IPS-NIHi7 (cell line): ENCODE results near the gene TFAP2C.
"Not testable (repeated sequence)": the region's sequence is repeated elsewhere in the genome, so short reads cannot be mapped to it uniquely, and the experiment has no call there.

ENCODE experiments used
- DNase-seq: peaks from one replicate; pipeline ENCODE4 v3.0.0; 2012; ENCODE audit warnings: mixed read lengths; ENCODE audit errors: extremely low spot score

The TFAP2C gene

DNA sequence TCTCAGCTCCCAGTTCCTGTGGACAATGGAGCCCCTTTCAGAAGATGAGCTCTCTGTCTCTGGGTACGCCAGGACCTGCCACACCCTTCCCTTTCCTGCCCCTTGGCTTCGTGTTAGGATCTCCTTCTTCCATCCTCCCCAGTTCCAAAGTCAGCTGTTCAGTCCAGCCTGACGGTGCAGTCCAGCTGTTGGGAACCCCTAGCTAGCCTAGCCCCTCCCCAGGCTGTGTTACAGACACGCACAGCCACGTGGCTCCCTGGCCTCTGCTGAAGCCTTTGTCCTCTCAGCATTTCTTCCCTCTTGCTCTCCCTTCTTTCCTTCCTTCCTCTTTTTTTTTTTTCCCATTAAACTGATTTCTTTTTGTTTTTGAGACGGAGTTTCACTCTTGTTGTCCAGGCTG lies 12.4 kb upstream of the TFAP2C start:
- DNase-seq, result no peak

DNA sequence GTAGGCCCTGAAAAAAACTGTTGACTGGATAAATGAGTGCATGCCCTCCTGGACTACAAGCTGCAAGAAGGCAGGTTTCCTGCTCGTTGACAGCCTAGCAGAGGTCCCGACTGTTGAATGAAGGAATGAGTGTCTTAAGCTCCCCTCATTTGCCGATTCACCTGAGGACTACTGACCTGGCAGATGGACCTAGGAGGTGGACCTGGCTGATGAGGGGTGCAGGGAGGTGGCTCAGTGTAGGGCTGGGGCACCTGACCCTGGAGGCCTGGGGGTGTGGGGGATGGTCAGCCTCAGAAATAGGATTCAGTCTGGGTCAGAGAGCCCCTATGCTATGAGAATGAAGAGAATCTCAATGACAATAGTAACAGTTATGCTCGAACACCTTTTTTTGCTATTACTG lies 11.6 kb upstream of the TFAP2C start:
- DNase-seq, result no peak

DNA sequence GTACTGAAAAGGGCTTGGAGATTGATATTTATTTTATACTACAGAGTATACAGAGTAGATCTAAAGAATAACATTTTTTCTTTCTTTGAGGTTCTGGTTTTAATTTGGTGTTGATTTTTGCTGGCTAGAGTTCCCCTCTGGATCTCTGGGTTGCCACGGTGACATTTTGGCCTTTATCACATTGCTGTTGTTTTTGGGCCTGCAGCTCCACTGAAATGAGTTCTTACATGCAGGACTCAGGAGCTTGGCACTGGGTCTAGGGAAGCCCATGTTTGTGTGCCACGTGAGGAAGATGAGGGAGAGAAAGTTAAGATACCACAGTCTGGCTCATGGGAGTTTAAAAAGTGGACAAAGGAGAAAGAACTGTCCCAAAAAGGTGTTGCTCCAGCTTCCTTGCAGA lies 7.4 kb upstream of the TFAP2C start:
- no peak for DNase-seq

DNA sequence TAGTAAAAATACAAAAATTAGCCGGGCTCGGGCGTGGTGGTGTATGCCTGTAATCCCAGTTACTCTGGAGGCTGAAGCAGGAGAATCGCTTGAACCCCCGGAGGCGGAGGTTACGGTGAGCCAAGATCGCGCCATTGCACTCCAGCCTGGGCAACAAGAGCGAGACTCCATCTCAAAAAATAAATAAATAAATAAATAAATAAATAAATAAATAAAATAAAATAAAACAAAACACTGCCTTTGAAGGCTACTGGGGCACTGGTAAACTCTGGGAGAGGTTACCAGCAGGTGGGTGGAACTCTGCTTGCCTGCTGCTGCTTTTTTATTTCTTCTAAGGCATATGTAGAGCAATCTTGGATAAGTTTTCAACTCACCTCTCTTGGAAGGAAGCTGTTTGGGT lies 5.2 kb upstream of the TFAP2C start:
- not testable (repeated sequence) for DNase-seq

DNA sequence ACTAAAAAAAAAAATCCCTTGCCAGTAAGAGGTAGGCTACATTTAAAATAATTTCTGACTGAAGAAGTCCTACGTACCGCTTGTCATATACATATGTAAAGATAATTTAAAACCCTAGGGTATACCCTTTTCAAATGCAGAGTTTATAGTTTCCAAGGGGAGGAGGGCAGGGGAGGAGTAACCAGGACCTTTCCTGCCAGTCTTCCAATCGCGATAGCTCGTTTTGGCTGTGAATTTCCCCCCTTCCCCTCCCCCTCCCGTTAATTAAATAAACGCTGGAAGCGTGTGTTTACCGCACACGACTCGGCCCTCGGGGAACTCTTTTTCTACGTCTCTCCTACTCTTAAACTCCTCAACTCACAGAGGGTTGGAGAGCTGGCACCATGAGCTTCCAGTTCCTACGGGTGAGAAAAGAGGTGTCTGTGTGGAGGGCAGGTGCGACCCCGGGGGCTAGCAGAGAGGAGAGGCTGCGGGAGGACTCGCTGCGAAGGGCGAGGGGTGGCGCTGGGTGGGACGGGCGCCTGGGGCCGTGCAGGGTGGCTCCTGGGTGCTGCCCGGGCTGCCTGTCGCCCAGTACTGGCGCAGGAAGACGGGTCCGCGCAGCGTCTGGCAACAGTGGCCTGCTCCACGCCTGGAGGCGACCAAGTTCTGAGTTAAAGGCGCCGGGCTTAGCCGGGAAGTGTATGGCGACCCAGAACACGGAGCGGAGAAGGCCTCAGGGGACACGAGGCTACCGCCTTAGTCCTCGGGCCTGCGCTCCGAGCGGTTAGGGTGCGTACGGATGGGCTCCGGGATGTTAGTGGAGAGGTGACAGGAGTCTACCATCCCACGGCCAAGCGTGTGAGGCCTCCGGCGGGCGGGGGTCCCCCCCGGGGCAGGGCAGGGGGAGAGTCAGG lies 4.1 kb upstream of the TFAP2C start:
- peak; percentile 64 for DNase-seq

DNA sequence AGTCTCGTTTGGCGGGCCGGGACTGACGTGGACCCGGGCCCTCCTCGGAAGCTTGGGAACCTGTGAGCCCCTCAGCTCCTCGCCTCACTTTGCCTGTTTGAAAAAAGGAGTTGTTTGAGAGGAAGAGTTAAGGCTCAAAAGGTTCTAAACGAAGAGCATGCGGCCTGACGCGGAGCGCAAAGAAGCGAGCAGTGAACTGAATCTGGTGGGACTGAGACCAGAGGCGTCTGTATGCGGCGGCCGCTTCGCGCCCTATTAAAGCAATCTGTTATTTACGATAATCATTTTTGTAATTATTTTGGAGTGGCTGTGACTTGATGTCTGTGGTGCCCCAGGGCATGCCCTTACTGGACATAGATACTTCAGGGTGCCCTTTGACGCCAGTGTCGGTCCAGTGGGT lies 3.3 kb upstream of the TFAP2C start:
- no peak for DNase-seq

DNA sequence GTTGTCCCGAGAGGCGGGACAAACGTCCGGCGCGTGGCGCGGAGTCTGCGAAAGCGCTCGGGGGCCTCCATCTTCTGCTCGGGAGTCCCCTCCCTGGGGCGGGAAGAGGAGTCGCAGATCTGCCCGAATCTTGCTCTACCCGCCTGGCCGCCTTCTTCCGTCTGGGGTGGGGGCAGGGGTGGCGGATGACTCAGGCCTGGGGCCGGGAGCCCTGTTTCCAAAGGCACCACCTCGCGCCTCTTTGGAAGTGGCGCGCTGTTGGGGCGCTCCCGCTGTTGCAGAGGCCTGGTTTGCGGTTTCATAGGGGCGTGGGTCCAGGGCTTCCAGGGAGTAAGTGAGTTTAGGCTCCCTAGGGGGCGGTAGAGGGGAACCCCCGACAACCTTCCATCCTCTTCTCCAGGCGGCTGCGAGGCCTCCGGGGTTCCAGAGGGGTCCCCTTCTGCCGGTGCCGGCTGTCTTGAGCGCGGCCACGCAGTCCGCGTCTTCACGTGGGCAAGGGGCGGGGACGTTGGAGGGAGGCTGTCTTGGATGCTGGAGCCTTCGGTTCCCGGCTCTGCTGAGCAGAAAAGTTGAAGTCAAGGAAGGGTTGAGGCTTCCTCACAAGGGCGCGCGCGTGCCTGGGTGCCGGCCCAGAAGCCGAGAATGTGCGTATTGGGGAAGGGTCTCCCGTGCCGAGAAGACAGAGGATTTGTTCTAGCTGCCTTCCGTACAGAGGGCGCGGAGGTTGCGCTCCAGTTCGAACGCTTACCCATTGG lies 2.6 kb upstream of the TFAP2C start:
- DNase-seq, result peak; percentile 73

DNA sequence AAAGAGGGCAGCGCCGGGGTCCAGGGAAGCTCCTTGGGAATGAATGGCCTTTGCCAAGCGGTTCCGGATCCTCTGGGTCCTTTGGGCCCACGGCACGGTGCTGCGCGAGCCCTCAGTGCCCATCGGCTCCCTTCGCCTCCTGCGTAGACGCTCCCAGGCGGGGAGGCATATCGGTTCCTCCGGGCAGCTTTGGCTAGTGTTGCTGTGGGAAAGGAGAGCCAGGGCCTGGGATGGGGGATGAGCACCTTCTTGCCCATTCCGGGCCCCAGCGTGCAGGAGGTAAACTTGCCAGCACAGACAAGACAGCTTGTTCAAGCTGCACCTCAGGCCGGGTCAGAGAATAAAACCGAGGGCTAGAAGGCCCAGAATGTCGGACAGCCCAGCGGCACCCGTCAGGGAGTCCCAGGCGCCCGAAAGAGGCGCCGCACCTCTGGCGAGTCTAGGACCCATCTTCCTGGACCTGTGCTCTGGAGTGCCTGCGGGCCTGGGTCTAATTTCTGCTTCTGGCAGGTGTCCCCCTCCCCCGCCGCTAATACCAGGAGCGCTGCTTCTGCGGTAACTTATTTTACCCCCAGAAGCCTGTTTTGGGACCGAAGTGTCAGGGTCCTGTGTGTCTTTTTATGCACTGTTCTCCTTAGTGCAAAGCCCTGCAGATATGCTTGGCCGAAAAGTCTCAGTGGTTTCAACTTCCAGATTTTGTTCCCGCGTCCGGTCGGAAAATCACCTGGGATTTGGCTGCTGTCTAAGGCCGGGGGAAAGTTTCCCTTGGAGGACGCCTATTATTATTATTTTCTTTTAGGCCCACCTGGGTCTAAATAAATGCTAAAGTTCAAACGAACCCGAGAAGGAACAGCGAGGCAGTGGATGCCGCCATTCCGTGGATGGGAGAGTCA lies 1.7 kb upstream of the TFAP2C start:
- DNase-seq, result no peak

DNA sequence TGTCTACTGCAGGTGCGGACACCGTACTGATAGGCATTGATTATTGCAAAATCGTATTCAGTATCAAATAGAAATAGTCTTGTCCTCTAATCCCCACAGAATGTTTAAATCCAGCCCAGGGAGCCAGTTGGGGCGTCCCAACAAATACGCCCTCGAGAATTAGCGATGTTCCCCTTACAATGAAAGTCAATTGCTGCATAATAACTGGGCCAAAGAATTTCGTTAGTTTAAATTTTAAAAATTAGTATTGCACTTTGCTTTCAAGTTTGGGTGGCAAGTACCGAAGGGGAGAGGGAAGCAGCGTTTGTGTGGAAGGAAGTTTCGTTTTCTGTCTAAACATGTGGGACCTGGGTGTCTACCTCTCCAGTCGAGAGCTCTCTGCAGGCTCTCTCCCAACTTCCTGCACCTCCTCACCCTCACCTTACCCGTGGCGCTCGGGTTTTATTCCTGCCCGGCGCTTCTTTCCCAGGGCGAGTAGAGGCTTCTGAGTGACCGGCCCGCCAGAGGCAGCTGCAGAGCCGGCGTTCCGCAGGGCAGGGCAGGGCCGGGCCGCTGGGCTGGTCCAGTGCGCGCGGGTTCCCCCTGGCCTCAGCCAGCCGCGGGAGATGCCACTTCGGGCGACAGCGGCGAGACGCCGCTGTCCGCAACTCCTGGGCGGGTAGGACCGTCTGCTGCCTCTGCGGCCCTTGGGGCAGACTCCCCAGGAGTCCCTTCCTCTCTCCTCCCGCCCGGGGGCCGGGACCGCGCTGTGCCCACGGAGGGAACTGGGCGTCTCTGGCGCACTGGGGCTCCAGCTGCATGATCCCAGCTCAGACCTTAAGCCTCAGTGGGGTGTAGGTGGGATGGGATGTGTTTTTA lies 862 bp upstream of the TFAP2C start:
- DNase-seq, result no peak

DNA sequence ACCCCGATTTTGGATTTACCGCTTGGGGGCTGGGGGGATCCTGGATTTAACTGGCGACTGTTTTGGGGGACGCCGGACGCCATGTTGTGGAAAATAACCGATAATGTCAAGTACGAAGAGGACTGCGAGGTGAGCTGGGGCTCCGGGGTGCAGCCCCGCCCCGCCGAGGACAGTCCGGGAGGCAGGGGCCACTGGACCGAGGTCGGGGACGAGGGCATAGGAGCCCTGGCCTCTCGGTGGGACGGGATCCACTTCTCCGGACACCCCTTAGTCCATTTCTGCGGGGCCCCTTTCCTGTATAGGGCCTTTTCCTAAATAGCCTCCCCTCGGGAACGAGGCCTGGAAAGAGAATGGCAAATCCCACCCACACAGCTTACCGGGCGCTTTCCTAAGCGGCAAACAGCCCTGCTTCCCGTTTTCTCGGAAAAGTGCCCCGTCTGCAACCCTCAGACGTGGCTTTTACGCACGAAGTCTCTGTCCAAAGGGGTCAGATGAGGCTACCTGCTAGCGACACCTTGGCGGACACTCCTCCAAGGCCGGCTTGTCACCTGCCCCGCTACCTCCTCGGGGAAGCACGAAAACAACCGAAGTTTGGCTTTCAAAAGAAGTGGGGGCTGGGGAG lies 469 bp downstream of the TFAP2C start:
- DNase-seq, result no peak

DNA sequence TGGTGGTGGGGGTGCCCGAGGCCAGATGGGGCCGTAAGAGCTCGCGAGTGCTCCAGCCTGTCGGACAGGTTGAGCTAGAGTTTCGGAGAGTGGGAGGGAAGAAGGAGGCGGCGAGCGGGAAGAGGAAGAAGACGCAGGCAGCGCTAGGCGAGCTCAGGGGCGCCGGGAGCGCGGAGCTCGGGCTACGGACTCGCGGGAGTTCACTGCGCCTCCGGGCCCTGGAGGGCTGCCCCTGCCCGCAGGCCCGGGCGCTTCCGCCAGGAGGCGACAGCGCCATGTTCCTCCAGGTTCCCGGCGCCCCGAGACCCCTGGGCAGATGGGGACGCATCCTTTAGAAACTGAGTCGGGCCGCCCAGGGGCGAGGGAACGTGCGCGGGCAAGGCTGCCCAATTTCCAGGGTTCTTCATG lies 984 bp downstream of the TFAP2C start:
- DNase-seq, result peak; percentile 89

DNA sequence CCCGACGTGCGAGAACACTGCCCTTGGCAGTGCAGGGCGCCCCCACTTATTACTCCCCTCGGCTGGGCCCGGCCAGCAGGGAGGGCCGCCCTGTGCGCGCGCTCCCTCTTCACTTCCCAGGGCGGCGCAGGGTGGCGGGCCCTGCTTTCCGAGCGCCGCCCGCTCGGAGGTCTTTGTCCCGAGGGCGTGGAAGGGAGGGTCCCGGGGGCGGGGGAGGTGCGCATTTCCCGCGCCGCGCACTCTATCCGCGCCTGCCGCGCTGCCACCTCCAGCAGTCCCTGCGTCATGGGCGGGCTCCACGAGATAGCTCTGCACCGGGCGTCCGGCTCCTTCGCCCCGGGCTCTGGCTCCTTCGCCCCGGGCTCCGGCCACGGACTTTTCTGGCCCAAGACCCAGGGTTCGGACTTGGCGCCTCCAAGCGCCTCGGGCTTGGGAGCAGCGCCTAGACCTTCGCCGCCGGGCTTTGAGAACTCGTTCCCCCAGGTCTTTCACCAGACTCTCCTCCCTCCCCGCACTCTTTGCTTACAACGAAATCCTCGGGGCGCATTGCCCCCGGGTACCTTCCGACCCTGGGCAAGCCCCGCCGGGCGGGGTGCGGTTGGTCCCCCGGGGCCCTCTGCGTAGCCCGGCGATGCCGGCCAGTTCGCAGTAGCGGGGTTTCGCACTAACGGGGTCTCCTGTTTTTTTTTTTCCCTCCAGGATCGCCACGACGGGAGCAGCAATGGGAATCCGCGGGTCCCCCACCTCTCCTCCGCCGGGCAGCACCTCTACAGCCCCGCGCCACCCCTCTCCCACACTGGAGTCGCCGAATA lies 1.6 kb downstream of the TFAP2C start:
- peak; percentile 61 for DNase-seq

DNA sequence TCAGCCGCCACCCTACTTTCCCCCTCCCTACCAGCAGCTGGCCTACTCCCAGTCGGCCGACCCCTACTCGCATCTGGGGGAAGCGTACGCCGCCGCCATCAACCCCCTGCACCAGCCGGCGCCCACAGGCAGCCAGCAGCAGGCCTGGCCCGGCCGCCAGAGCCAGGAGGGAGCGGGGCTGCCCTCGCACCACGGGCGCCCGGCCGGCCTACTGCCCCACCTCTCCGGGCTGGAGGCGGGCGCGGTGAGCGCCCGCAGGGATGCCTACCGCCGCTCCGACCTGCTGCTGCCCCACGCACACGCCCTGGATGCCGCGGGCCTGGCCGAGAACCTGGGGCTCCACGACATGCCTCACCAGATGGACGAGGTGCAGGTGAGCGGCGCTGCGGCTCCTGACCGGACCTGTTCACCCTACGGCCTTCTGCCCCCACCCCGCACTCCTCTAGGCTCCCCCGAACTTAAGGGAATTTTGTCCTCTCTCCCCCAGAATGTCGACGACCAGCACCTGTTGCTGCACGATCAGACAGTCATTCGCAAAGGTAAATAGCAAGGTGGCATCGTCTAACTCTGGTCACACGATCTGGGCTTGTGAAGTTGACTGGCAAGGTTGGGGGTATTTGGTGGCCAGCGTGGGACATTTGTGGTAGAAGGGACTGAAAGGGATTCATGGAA lies 2.3 kb downstream of the TFAP2C start:
- peak; percentile 41 for DNase-seq

DNA sequence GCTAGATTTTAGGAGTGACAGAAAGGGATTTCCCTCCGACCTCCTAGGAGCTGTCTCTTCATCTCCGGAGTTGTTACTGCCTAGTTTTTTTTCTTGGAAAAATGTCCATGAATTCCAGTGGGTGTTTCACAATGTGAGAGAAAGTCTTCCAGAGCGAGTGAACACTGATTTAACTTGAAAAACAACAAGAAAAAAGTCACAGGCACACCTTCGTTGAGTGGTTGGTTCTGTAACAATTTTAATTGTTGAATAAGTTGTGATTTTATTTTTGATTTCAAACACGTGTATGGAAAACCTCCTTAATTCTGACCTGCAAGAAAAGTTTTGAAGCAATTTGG lies 2.9 kb downstream of the TFAP2C start:
- no peak for DNase-seq

DNA sequence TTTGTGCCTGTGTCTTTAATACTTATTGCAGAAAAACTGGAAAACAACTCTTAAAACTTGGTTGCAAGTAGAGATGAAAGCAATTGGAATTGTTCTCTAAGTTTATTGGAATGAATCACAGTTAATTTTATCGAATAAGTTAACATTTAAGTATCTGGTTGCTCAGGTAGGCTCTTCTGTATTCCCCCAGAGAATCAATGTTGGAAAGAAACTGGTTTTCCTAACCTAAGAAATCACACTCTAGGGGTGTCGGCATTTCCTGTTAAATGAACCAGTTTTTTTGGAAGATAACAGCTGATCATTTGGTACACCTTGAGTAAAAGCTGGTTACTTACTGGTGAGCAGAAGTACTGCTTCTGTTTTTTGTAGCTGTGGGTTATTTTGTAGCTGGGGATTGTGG lies 5.2 kb downstream of the TFAP2C start:
- DNase-seq, result no peak

DNA sequence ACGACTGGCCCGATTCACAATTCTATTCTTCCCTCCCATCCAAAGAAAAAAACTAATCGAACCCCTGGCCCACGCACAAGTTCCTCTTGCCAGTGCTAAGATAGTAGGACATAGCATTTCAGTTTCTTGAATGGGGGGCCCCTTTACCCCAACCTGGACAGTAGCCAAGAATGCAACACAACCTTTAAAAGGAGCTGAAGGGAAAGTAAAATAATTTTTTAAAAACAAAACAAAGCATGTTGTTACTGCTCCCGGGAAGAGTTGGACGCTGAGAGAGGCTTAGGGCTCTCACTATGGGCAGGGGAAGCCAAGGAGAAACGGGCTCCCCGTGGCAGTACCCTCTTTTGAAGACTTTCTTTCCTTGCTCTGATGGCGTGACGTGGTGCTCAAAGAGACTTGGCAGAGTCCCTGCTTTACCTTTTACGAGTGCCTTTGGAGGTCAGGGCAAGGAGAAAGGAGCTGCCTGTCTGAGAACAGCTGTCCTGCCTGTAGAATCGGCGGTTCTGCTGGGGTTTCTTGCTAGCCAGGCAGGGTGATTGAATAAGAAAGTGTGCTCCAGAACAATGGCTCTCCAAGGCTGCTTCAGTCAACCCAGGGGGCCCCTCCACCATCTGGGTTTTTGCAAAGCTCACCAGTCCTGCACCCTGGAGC lies 5.8 kb downstream of the TFAP2C start:
- peak; percentile 43 for DNase-seq

DNA sequence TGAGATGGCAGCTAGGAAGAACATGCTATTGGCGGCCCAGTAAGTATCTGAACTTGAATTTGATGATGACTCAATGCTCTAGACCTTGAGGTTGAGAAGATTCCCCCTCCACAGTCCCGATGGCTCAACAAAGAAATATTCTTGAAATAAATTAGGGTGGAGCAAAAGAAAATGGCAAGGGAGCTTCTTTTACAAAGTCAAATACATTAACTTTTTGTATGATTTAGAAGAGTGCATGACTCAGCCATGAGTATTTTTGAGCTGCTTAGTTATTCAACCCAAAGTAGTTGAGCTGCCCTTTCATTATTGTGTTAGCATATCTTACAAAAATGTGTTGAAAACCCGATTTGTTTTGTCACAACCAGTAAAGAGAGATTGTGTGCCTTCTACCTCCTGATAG lies 7.6 kb downstream of the TFAP2C start:
- no peak for DNase-seq

DNA sequence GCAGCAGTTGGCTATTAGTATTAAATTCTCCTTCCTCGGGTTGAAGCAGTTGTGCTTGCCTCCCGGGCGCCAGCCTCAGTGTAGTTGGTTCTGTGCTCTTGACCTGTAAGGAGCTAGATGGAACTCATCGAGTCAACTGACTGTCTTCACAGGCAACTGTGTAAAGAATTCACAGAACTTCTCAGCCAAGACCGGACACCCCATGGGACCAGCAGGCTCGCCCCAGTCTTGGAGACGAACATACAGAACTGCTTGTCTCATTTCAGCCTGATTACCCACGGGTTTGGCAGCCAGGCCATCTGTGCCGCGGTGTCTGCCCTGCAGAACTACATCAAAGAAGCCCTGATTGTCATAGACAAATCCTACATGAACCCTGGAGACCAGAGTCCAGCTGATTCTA lies 8.5 kb downstream of the TFAP2C start:
- no peak for DNase-seq

DNA sequence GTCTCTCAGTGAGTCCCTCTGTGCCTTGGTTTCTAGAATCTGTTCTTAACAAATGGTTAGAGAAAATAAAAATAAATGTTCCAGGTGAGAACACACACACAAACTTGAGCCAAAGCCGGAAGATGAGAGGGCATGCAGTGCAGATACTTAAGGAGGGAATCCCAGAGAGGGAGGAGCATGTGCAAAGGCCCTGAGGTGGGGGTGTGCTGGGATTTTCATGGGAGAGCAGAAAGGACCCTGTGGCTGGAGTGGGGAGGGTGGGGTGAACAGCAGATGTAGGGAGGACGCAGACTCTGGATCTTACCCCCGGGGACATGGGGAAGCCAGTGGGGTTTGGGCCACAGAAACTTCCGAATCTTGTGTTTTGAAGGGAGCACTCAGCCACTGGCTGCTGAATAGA lies 17.5 kb downstream of the TFAP2C start:
- no peak for DNase-seq
